ENCODE results near the gene FBF1.

GRCh38 chr17:75899767-75900468 lies 40.9 kb downstream of the FBF1 start:
- TF ChIP-seq POLR2A (IDR thresholded peaks at IDR 0.05; ENCODE audit: low read length), result no peak
- no peak for TF ChIP-seq GATA1 (IDR thresholded peaks at IDR 0.05; ENCODE audit: low read depth, low read length)

All from erythroblast (primary cell).